ENCODE measurements around the gene VTI1A.

VTI1A gene

DNA sequence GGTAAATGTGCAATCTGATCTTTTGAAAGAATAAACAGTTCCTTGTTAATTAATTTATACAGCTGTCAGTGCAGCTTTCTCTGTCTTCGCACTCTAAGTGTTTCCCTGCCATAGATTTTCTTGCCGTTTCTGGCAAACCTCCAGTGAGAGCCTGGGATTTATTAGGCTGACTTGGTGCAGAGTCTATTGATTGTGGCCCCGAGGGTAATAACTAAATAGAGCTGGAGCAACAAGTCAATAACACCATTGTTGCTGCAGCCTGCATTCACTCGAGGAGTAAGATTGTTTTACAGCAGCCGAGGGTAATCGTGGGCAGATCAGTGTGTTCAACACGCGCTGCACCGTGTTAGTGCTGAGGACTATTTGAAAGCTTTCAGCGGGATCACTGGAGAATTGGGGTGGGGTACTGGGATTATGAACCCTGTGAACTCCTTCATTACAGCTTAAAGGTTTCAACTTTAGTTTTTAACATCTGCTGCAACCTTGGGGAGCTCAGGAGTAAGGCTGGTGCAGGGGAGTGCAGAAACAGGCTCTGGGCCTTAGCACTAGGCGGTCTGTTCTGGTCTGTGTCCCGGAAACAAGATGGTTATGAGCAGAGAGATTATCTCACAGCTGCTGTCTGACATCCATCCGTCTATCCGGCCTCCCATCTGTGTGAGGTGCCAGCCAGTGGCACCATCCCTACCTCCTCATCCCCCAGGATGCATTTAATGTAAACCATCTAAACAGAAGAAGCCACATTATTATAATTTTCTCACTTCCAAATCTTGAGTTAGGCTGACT, 329.1 kb downstream of the VTI1A start:
- no peak for DNase-seq (ENCODE audit: low read depth)
- peaks cover 28% of the 10 kb centered on the region for H3K4me1 ChIP-seq (ENCODE audit: control insufficient read depth, insufficient read depth, low read length)
- H3K9me3 ChIP-seq (ENCODE audit: control insufficient read depth, low read length), result no peaks in the 10 kb centered on the region
- no peaks in the 10 kb centered on the region for H3K27me3 ChIP-seq (replicated peaks; ENCODE audit: control insufficient read depth, insufficient read depth, low read length)
- no peaks in the 10 kb centered on the region for H3K36me3 ChIP-seq (ENCODE audit: control insufficient read depth, insufficient read depth, low read length, severe bottlenecking)
- no peak overlapping the region for H3K9ac ChIP-seq (ENCODE audit: low read length)
- no peak overlapping the region for H3K4me3 ChIP-seq (ENCODE audit: low read length)

DNA sequence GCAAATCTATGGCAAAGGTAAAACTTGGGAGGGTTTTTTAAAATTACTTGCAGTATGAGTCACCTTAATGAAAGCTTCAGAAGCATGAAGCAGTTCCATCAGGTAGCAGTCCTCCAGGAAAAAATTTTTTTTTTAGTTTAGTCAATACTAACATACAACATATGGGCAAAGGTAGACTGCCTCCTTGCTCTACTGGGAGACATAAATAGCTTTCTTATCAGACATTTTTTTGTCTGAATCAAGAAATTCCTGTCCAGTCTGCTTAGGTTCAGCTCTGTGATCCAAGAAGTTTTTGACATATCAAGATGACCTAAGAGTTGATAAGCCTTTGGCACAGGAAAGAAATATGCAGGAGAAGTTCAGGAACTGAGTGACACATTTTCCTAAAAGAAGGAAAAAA, 331.6 kb downstream of the VTI1A start:
- Histone ChIP-seq H3K27me3 (replicated peaks; ENCODE audit: control insufficient read depth, insufficient read depth, low read length) (no peaks in the 10 kb centered on the region), H3K4me1 (ENCODE audit: control insufficient read depth, insufficient read depth, low read length) (peaks cover 45% of the 10 kb centered on the region), H3K9me3 (ENCODE audit: control insufficient read depth, low read length) (no peaks in the 10 kb centered on the region), H3K9ac (ENCODE audit: low read length) (peak overlapping the region; percentile 32), H3K36me3 (ENCODE audit: control insufficient read depth, insufficient read depth, low read length, severe bottlenecking) (no peaks in the 10 kb centered on the region), H3K4me3 (ENCODE audit: low read length) (peak overlapping the region; percentile 23)
- peak; percentile 20 for DNase-seq (ENCODE audit: low read depth)

DNA sequence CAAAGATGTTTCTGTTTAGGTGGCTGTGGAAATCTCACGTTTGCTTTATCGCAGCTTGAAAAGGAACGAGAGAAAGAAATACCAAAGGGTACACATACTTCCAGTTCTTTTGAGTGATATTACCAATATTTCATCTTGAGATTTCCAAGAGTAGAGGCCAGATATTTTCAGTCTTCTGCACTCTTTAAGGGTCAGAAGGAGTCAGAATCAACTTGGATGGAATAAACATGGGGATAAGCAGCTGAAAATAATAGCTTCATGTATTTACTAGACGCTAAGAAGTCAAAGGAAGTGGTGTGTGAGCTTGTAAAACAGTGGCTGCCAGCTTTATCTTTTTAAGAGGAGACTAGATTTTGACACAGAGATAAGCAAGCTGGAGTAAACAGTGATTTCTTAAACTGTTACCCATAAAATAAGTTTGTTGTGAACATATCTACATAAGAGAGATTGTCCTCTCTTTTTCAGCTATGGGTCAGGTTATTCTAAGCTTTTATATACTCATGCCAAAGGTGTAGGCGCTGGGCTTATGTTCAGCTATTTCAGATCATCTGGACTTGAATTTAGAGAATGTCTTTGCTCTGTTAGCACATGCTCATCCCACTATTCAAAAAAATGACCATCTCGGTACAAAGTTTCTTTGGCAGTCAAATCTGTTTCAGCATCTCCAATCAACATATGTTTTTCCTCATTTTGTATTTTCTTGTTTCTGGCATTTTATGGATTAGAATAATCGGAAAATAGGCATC, 332.2 kb downstream of the VTI1A start:
- Histone ChIP-seq H3K9ac (ENCODE audit: low read length) (peak overlapping the region; percentile 32), H3K27me3 (replicated peaks; ENCODE audit: control insufficient read depth, insufficient read depth, low read length) (no peaks in the 10 kb centered on the region), H3K36me3 (ENCODE audit: control insufficient read depth, insufficient read depth, low read length, severe bottlenecking) (no peaks in the 10 kb centered on the region), H3K4me1 (ENCODE audit: control insufficient read depth, insufficient read depth, low read length) (peaks cover 51% of the 10 kb centered on the region), H3K9me3 (ENCODE audit: control insufficient read depth, low read length) (no peaks in the 10 kb centered on the region), H3K4me3 (ENCODE audit: low read length) (peak overlapping the region; percentile 23)
- no peak for DNase-seq (ENCODE audit: low read depth)

GRCh38 chr10:112782200-112782907, 335.3 kb downstream of the VTI1A start:
- H3K36me3 ChIP-seq (ENCODE audit: control insufficient read depth, insufficient read depth, low read length, severe bottlenecking), result no peaks in the 10 kb centered on the region
- H3K4me3 ChIP-seq (ENCODE audit: low read length), result no peak overlapping the region
- H3K9ac ChIP-seq (ENCODE audit: low read length), result peak overlapping the region; percentile 43
- no peaks in the 10 kb centered on the region for H3K9me3 ChIP-seq (ENCODE audit: control insufficient read depth, low read length)
- DNase-seq (ENCODE audit: low read depth), result no peak
- H3K27me3 ChIP-seq (replicated peaks; ENCODE audit: control insufficient read depth, insufficient read depth, low read length), result no peaks in the 10 kb centered on the region
- H3K4me1 ChIP-seq (ENCODE audit: control insufficient read depth, insufficient read depth, low read length), result peaks cover 55% of the 10 kb centered on the region

- DNase-seq (ENCODE audit: low read depth), result no peak
- no peaks in the 10 kb centered on the region for H3K36me3 ChIP-seq (ENCODE audit: control insufficient read depth, insufficient read depth, low read length, severe bottlenecking)
These were observed 336.5 kb downstream of the VTI1A start for GRCh38 chr10:112783351-112784021.

DNA sequence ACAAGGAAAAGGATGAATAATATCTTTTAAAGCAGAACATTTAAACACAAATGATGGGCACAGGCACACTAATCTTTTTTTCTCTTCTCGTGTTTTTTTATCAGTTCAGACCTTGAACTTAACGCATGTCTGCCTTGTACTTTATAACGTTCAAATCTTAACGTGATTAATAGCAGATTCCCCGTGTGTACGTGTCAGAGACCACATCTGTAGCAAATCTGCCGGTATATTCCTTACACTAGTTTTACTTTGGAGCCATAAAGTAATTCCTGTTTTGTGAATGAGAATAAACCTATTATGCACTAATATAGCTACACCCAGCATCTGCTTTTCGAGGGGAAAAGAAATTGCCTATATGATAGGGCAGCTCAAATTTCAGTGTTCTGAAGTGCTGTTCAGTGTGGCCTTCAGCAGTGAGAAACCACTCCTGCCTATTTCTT, 337.0 kb downstream of the VTI1A start:
- H3K4me3 ChIP-seq (ENCODE audit: low read length), result peak overlapping the region; percentile 67
- peaks cover 4% of the 10 kb centered on the region for H3K9me3 ChIP-seq (ENCODE audit: control insufficient read depth, low read length)
- H3K9ac ChIP-seq (ENCODE audit: low read length), result peak overlapping the region; percentile 71
- no peaks in the 10 kb centered on the region for H3K36me3 ChIP-seq (ENCODE audit: control insufficient read depth, insufficient read depth, low read length, severe bottlenecking)
- H3K27me3 ChIP-seq (replicated peaks; ENCODE audit: control insufficient read depth, insufficient read depth, low read length), result no peaks in the 10 kb centered on the region
- no peak for DNase-seq (ENCODE audit: low read depth)
- H3K4me1 ChIP-seq (ENCODE audit: control insufficient read depth, insufficient read depth, low read length), result peaks cover 46% of the 10 kb centered on the region

More at GRCh38 chr10:112783351-112784021, 336.5 kb downstream of the VTI1A start:
- Histone ChIP-seq H3K9me3 (ENCODE audit: control insufficient read depth, low read length) (no peaks in the 10 kb centered on the region), H3K9ac (ENCODE audit: low read length) (peak overlapping the region; percentile 71), H3K4me1 (ENCODE audit: control insufficient read depth, insufficient read depth, low read length) (peaks cover 51% of the 10 kb centered on the region), H3K27me3 (replicated peaks; ENCODE audit: control insufficient read depth, insufficient read depth, low read length) (no peaks in the 10 kb centered on the region), H3K4me3 (ENCODE audit: low read length) (peak overlapping the region; percentile 67)

GRCh38 chr10:112785089-112785488, 338.1 kb downstream of the VTI1A start:
- Histone ChIP-seq H3K9me3 (ENCODE audit: control insufficient read depth, low read length) (peaks cover 12% of the 10 kb centered on the region), H3K36me3 (ENCODE audit: control insufficient read depth, insufficient read depth, low read length, severe bottlenecking) (no peaks in the 10 kb centered on the region), H3K4me1 (ENCODE audit: control insufficient read depth, insufficient read depth, low read length) (peaks cover 40% of the 10 kb centered on the region), H3K27me3 (replicated peaks; ENCODE audit: control insufficient read depth, insufficient read depth, low read length) (no peaks in the 10 kb centered on the region), H3K9ac (ENCODE audit: low read length) (no peak overlapping the region), H3K4me3 (ENCODE audit: low read length) (no peak overlapping the region)
- DNase-seq (ENCODE audit: low read depth), result no peak

DNA sequence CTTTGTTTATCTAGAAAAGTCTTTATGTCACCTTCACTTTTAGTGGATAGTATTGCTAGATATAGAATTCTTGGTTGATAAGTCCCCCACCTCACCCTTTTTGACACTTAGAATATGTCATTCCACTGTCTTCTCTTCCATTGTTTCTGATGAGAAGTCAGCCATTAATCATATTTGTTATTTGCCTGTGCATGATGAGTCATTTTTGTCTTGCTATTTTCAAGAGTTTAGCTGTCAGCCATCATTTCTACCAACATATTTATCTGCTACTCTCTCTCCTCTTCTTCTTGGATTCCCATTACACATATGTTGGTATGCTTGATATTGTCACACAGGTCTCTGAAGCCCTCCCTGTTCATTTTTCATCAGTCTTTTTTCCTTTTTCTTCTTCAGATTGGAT, 342.2 kb downstream of the VTI1A start:
- peak overlapping the region; percentile 44 for H3K4me3 ChIP-seq (ENCODE audit: low read length)
- peaks cover 12% of the 10 kb centered on the region for H3K9me3 ChIP-seq (ENCODE audit: control insufficient read depth, low read length)
- no peak for DNase-seq (ENCODE audit: low read depth)
- H3K4me1 ChIP-seq (ENCODE audit: control insufficient read depth, insufficient read depth, low read length), result peaks cover 42% of the 10 kb centered on the region
- H3K36me3 ChIP-seq (ENCODE audit: control insufficient read depth, insufficient read depth, low read length, severe bottlenecking), result no peaks in the 10 kb centered on the region
- H3K9ac ChIP-seq (ENCODE audit: low read length), result no peak overlapping the region
- no peaks in the 10 kb centered on the region for H3K27me3 ChIP-seq (replicated peaks; ENCODE audit: control insufficient read depth, insufficient read depth, low read length)

GRCh38 chr10:112790030-112790429, 343.0 kb downstream of the VTI1A start:
- Histone ChIP-seq H3K4me1 (ENCODE audit: control insufficient read depth, insufficient read depth, low read length) (peaks cover 34% of the 10 kb centered on the region), H3K9ac (ENCODE audit: low read length) (no peak overlapping the region), H3K36me3 (ENCODE audit: control insufficient read depth, insufficient read depth, low read length, severe bottlenecking) (no peaks in the 10 kb centered on the region), H3K9me3 (ENCODE audit: control insufficient read depth, low read length) (peaks cover 12% of the 10 kb centered on the region), H3K27me3 (replicated peaks; ENCODE audit: control insufficient read depth, insufficient read depth, low read length) (no peaks in the 10 kb centered on the region), H3K4me3 (ENCODE audit: low read length) (no peak overlapping the region)
- DNase-seq (ENCODE audit: low read depth), result no peak

DNA sequence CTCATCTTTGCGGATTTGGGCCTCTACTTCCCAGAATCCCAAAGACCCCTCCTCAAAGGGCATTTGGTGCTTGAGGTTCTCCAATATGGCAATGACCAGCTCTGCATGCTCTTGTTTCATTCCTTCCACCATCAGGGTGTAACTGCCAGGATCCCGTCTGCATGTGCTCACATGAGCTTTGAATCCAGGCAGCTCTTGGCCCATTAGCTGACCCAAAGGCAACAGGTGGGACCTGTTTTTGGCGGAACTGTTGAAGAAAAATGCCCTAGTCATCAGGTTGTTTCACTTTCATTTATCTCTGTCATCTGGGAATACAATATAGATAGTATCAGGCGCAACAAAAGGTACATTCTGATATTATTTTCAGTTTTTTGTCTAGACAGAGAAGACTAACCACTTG, 343.9 kb downstream of the VTI1A start:
- Histone ChIP-seq H3K27me3 (replicated peaks; ENCODE audit: control insufficient read depth, insufficient read depth, low read length) (no peaks in the 10 kb centered on the region), H3K4me3 (ENCODE audit: low read length) (no peak overlapping the region), H3K36me3 (ENCODE audit: control insufficient read depth, insufficient read depth, low read length, severe bottlenecking) (no peaks in the 10 kb centered on the region), H3K9ac (ENCODE audit: low read length) (no peak overlapping the region), H3K9me3 (ENCODE audit: control insufficient read depth, low read length) (peaks cover 12% of the 10 kb centered on the region), H3K4me1 (ENCODE audit: control insufficient read depth, insufficient read depth, low read length) (peaks cover 33% of the 10 kb centered on the region)
- no peak for DNase-seq (ENCODE audit: low read depth)

All from adipocyte (in vitro differentiated cells).